ENCODE results near the gene UMAD1.

DNA sequence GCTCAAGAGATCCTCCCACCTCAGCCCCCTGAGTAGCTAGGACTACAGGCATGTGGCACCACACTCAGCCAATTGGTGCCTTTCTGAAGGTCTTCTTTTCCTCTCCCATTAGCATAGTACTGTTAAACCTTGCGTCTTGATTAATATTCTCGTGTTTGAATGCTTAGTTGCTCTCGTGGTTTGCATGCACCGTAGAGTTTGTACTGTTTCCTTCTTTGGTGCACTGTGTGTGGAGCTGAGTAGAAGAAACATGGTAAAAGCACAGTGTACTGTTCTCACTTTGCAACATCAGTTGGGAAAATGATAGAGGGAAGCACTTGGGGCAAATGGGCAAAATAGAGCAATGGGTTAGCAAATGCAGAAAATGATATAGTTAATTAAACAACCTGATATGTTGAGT lies 105.4 kb downstream of the UMAD1 start:
- TF ChIP-seq, protein P1, sequence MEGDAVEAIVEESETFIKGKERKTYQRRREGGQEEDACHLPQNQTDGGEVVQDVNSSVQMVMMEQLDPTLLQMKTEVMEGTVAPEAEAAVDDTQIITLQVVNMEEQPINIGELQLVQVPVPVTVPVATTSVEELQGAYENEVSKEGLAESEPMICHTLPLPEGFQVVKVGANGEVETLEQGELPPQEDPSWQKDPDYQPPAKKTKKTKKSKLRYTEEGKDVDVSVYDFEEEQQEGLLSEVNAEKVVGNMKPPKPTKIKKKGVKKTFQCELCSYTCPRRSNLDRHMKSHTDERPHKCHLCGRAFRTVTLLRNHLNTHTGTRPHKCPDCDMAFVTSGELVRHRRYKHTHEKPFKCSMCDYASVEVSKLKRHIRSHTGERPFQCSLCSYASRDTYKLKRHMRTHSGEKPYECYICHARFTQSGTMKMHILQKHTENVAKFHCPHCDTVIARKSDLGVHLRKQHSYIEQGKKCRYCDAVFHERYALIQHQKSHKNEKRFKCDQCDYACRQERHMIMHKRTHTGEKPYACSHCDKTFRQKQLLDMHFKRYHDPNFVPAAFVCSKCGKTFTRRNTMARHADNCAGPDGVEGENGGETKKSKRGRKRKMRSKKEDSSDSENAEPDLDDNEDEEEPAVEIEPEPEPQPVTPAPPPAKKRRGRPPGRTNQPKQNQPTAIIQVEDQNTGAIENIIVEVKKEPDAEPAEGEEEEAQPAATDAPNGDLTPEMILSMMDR (IDR thresholded peaks at IDR 0.05) = no peak
- TF ChIP-seq POLR2A (IDR thresholded peaks at IDR 0.05) (no peak), POLR2AphosphoS5 (IDR thresholded peaks at IDR 0.05) (no peak), EP300 (IDR thresholded peaks at IDR 0.05) (no peak)

Data from sigmoid colon (tissue), 4 donors.